HCT116 (cell line): Measurements from ENCODE around the gene SARM1.

Experiments
- CTCF ChIP-seq, 3 experiments: fragments of 200-600 bp in 1 of 3; sonication (generic) in 1 of 3; IDR thresholded peaks in 2 of 3; conservative IDR thresholded peaks in 1 of 3; 2 replicates each; pipeline ENCODE4 v1.5.1; 2012 to 2017; ENCODE audit warnings: low read depth in 2 of 3, low read length in 2 of 3, antibody characterized with exemption in 1 of 3, borderline replicate concordance in 1 of 3, control low read depth in 1 of 3, mild to moderate bottlenecking in 1 of 3, mixed read lengths in 1 of 3, mixed run types in 1 of 3, moderate library complexity in 1 of 3; ENCODE audit not compliant: insufficient read depth in 1 of 3
- ELF1 ChIP-seq: IDR thresholded peaks from 2 replicates; pipeline ENCODE4 v1.6.1; 2012; ENCODE audit warnings: low read depth, borderline replicate concordance
- EZH2phosphoT487 ChIP-seq: fragments of 200-600 bp; IDR thresholded peaks from 2 replicates; pipeline ENCODE4 v1.6.1; 2018; ENCODE audit warnings: antibody characterized with exemption, borderline replicate concordance
- JUND ChIP-seq: IDR thresholded peaks from 2 replicates; pipeline ENCODE4 v1.6.1; 2012
- POLR2AphosphoS5 ChIP-seq: IDR thresholded peaks from 2 replicates; pipeline ENCODE4 v1.6.1; 2011; ENCODE audit warnings: mild to moderate bottlenecking, low read depth, low read length, moderate library complexity
- RAD21 ChIP-seq: IDR thresholded peaks from 2 replicates; pipeline ENCODE4 v1.6.1; 2012; ENCODE audit warnings: low read depth, mild to moderate bottlenecking
- REST ChIP-seq: IDR thresholded peaks from 2 replicates; pipeline ENCODE4 v1.6.1; 2012; ENCODE audit warnings: low read depth
- YY1 ChIP-seq: IDR thresholded peaks from 2 replicates; pipeline ENCODE4 v1.6.1; 2011; ENCODE audit warnings: low read length, low read depth, moderate library complexity, mild to moderate bottlenecking; ENCODE audit not compliant: insufficient replicate concordance; ENCODE audit errors: extremely low read depth
- ZBTB33 ChIP-seq: IDR thresholded peaks from 2 replicates; pipeline ENCODE4 v1.6.1; 2011; ENCODE audit warnings: mild to moderate bottlenecking, low read length, moderate library complexity; ENCODE audit not compliant: insufficient replicate concordance; ENCODE audit errors: extremely low read depth

- TF ChIP-seq CTCF (IDR thresholded peaks at IDR 0.05 in 2 of 3, conservative IDR thresholded peaks at IDR 0.05 in 1 of 3; ENCODE audit: borderline replicate concordance in 1 of 3, insufficient read depth in 1 of 3, low read depth in 2 of 3, low read length in 2 of 3) (no peak), YY1 (no peak), ELF1 (no peak), RAD21 (no peak), REST (no peak), POLR2AphosphoS5 (no peak), JUND (no peak), ZBTB33 (no peak), EZH2phosphoT487 (no peak)
Observed at GRCh38 chr17:28370744-28371103, 770 bp upstream of the SARM1 start.
